OCI-LY7 (cell line): ENCODE data around the gene SRCIN1.

Source experiments
- CTCF ChIP-seq: fragments of 200-600 bp; sonication (generic); conservative IDR thresholded peaks from 2 replicates; pipeline ENCODE4 v1.5.1; 2014; ENCODE audit warnings: mild to moderate bottlenecking, antibody characterized with exemption, low read length, moderate library complexity, mixed read lengths
- EZH2phosphoT487 ChIP-seq: fragments of 200-600 bp; sonication (generic); IDR thresholded peaks from 2 replicates; pipeline ENCODE4 v1.6.1; 2018; ENCODE audit warnings: low read depth, borderline replicate concordance, mild to moderate bottlenecking, mixed run types, antibody characterized with exemption, low read length, moderate library complexity, mixed read lengths

GRCh38 chr17:38611872-38612376, 6.2 kb upstream of the SRCIN1 start:
- TF ChIP-seq CTCF (no peak), EZH2phosphoT487 (no peak)
